COLO829 (cell line): ENCODE results near the gene ALDH5A1.
"Not testable (repeated sequence)": the region's sequence is repeated elsewhere in the genome, so short reads cannot be mapped to it uniquely, and the experiment has no call there.

ENCODE experiments used
- DNase-seq: peaks from one replicate; pipeline ENCODE4 v3.0.0; 2012; ENCODE audit warnings: low spot score

The ALDH5A1 gene

DNA sequence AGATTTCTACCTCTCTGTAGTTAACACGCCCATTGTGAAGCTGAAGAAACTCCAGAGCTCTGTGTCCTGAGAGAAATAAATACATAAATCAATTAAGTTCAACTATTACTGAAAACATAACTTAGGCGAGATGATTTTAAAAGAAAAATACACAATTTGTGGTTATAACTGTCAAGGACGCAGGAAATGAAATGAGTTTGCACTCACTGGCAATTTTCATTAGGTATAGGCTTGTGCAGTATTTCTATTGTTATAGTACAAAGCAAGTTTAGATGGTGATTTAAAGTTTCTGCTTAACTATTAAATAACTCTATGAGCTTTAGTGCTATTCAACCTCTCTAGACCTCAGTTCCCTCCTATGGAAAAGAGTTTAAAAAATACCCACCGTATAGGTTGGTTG is 8.7 kb upstream of the ALDH5A1 start:
- DNase-seq = no peak

DNA sequence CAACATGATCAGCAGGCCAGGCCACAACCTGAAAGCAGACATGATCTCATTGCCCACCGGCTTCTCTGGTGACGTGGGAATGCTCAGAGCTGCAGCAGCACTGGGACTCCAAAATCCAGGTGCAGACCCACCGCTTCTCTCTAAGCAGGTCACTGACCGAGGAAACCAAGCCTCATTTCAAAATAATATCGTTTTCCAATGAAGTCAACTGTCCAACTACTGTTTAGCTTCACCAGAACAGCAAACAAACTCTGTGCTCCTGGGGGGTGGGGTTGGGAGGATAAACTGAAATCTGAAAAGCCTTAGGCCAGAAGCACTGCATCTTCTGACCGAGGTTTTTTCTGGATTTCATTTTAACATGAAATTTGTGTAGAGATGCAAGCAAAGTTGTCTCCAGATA is 5.3 kb upstream of the ALDH5A1 start, which contains the start of gene GPLD1:
Gene GPLD1 (minus strand): TSS at position 109 of the 400 bp plus-strand sequence. CDS start 67 bp downstream, at position 42.
- no peak for DNase-seq

DNA sequence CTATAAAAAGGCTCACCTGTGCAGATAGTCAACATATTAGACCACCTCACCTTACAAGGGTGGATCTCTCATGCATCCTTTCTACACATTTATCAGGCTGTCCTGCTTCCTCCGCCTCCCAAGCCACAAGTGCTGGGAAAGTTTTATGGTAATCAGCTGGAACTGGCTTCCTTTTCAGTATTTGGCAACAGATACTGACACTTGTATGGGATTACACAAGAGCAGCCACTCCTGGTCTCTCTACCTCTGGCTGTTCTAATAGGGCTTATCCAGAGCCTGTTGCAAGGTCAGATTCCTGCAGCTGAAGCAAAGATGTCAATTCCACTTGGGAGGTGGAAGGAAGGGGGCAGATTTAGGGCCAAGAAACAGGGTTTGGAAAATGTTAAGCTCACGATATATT is 4.9 kb upstream of the ALDH5A1 start:
- no peak for DNase-seq

DNA sequence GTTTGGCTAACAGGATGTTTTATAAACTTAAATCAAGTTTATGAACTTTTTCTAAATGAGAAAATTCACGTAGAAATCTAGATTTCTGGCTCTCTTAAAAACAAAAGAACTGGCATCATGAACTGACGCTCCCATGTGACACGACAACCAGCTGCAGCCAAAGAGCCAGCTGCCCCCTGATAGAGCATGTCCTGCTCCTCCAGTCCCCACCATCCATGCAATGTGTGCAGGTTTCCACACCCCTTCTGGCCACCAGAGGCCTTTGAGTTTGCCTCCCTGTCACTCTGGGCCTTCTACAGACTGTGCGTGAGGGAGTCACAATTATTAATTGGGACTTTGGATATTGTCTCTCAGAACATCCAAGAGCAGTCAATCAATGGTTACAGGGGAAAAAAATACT is 3.8 kb upstream of the ALDH5A1 start:
- DNase-seq = no peak

DNA sequence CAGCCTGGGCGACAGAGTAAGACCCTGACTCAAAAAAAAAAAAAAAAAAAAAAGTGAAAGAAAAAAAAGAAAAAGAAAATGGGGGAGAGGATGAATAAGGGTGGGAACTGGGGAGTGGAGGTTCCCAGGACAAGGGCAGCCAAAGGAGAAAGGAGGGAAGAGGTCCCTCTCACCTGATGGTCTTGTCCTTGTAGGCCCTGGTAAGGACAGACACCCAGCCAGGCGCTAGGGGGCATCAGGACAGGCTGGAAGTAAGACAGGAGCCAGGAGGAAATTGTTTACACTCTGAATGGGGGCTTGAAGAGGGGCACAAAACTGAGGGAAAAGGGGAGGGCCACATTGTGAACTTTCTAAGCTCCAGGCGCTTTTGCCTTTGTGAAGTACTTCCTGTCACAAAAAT is 2.3 kb upstream of the ALDH5A1 start:
- DNase-seq = no peak

DNA sequence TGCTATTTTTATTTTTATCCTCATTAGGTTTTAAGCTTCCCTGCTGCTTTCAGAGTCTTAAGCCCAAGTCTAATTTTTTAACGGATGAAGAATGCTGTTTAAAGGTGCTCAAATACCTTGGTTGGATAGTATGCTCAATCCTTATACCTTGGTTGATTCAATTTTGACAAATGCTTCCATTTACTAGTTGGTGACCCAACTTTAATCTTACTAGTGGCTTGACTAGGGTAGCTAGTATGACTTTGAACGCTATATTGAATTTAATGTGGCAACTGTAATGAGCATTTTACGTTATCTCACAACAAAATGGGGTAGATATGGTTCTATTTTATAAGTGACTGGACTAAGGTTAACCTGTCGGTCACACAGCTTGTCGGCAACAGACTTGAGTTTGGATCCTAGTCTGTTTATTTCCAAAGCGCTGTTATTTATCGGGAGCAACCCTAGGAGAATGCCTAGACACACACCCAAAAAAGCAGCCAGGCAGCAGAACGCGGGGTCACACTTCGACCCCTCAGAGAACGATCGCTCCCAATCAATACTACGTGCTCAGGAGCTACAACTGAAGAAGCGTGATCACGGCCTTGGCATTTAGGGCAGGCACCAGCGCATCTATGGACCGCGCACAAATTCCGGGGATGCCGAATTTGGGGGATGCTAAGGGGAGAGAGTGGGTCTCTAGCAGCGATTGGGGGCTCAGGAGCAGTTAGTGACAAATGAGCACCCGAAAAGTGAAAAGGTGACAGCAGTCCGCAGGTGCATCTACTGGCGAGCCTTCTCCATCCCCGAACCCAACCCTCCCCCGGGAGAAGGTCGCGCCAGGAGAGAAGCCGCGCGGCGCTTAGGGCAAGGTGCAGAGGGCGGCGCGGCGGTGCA is 586 bp upstream of the ALDH5A1 start:
- DNase-seq = no peak

DNA sequence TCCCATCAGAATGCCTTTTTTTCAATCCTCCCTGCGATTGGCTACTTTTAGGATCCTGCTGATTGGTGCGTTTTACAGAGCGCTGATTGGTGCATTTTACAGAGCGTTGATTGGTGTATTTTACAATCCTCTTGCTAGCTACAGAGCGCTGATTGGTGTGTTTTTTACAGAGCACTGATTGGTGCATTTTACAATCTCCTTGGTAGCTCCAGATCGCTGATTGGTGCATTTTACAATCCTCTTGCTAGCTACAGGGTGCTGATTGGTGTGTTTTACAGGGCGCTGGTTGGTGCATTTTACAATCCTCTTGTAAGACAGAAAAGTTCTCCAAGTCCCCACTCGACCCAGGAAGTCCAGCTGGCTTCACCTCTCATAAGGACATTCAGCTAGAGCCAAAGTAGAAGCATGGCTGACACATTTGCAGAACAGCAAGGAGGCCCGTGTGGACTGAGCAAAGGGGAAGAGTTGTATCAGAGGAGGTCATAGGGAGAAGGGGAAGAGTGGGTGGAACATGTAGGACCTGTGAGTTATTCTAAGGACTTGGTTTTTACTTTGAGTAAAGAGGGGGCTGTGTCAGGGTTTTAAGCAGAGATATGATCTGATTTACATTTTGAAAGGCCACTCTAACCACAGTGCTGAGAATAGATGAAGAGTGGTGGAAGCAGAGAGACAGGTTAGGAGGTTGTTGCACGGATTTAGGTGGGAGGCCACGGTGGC is 2.6 kb downstream of the ALDH5A1 start:
- no peak for DNase-seq

DNA sequence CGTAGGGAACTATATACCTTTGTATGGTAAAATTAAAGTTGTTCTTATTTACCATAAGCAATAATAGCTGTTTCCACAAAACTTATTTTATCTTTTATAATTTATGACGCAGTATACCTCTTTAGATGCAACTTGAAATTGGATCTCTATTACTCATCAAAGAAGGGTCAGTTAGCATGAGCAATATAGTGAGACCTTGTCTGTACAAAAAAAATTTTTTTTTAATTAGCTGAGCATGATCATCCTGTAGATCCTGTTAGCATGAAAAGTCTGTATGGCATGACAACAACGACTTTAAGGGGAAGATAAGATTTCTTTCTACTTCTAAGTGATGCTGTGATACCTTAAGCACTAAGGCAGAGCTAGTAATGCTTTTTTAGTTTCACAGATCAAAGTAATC is 5.9 kb downstream of the ALDH5A1 start:
- DNase-seq = no peak

DNA sequence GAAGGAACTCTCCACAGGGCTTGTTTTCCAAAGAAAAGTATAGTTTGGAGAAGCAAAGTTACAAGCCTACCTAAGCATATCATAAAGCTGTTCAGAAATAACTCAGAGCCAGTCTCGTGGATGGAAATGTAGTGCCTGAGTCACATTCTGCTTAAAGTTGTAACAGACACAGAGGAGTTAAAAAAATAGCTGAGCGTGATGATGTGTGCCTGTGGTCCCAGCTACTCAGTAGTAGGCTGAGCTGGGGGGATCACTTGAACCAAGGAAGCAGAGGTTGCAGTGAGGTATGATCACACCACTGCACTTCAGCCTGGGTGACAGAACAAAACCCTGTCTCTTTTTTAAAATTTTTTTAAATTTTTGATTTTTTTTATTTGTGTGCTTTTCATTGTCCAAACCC is 6.6 kb downstream of the ALDH5A1 start:
- DNase-seq = no peak

DNA sequence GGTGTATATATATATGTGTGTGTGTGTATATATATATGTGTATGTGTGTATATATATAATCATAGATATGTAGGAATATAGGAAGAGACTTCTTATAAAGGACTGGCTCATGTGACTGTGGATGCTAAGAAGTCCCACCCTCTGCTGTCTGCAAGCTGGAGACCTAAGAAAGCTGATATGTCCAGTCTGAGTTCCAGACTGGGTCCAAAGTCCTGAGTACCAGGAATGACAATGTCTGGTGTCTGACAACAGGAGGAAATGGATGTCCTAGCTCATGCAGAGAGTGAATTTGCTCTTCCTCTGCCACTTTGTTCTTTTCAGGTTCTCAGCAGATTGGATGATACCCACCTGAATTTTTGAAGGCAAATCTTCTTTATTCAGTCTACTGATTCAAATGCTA is 7.1 kb downstream of the ALDH5A1 start:
- no peak for DNase-seq

DNA sequence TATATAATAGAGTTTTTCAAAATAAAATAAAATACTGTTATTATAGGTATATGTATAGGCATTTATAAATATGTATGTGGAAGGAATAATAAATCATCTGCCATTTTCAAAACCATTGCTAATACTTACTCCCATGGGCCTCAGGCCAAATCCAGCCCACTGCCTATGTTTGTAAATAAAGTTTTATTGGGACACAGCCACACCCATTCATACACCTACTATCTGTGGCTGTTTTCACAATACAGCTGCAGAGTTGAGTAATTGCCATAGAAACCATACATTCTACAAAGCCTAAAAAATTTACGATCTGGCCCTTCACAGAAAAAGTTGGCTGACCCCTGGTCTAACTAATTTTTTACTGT is 9.5 kb downstream of the ALDH5A1 start:
- no peak for DNase-seq

DNA sequence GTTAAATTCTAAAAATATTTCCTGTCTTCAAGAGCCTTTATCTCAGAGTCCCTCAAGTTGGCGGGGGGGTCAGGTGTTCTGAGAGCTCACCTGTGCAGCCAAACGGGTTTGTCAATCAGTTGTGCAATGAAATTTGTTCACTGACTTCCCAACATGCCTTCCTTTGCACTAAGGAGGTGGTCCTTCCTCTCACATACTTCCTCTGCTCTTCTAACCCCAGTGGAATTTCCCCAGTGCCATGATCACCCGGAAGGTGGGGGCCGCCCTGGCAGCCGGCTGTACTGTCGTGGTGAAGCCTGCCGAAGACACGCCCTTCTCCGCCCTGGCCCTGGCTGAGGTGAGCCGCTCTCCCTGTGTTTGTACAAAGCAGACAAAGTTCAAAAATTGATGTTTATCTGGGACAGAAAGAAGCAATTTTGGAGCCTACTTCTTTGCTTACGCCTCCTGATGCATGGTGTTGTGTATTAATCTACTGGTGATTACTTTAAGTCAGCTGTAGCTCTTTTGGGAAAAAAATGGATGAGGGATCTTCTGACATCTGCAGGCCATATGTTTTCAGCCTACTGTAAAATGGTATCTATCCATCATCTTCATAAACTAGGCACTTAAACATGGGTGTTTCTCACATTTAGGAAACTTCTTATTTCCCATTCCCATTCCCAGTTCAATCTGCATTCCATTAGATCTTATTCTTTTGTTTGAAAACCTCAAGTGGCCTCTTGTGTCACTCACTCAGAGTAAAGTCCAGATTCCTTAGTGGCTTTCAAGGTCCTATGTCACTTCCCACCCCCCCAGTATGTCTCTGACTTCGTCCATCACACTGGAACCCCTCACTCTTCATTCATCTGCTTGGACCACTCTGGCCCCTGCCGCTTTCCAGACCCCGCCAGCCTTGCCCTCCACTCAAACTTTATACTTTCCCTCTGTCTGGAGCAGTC is 10.1 kb downstream of the ALDH5A1 start:
- no peak for DNase-seq

DNA sequence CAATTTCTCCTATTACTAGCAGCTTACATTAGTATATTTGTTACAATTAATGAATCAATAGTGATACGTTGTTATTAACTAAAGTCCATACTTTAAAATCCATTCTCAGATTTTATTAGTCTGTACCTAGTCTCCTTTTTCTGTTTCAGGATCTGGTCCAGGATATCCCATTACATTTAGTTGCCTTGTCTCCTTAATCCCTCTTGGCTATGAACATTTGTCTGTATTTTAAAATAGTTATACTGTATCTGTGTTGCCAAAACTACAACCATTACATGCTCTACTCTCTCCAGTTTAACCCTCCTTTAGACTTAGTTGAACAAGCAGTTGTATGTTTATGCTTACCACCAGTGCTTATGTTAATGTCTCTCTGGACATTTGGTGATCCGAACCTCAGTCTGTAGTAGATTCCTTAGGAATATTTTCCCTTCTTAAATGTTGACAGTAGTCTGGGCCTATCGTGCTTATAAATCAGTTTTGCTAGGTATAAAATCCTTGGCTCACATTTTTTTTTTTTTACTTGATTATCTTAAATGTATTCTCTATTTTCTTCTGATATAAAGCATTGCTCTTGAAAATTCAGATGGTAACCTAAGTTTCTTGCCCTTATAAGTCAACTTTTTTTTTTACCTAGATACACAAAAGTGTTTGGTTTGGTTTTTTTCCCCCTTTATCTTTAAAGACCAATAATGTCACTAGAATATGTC is 12.2 kb downstream of the ALDH5A1 start:
- no peak for DNase-seq

DNA sequence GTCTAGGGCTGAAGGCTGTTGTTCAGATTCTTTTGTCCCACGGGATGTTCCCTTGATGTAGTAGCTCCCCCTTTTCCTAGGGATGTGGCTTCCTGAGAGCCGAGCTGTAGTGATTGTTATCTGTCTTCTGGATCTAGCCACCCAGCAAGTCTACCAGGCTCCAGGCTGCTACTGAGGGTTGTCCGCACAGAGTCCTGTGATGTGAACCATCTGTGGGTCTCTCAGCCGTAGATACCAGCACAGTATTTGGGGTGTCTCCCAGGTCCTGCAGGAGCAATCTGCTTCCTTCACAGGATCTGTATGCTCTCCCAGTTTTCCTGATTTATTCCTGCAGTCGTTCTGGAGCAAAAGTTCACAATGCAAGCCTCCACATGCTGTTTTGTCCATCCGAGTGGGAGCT is 17.2 kb downstream of the ALDH5A1 start:
- not testable (repeated sequence) for DNase-seq

DNA sequence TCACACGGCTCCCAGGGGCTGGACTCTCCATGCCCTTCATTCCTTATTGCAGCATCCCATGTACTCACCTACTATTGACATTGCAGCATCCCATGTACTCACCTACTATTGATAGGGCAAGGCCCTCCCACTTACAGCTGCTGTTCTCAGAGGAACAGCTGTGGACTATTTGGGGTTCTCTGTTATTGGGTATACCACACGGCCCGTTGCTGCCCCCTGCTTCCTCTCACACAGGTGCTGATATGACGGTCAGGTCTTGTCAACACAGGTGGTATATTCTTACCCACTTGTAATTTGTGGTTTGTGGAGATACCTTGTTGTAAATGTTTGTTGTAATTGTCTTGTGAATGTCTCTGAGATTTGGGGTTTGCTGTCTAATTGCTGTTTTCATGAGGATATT is 18.8 kb downstream of the ALDH5A1 start:
- no peak for DNase-seq

DNA sequence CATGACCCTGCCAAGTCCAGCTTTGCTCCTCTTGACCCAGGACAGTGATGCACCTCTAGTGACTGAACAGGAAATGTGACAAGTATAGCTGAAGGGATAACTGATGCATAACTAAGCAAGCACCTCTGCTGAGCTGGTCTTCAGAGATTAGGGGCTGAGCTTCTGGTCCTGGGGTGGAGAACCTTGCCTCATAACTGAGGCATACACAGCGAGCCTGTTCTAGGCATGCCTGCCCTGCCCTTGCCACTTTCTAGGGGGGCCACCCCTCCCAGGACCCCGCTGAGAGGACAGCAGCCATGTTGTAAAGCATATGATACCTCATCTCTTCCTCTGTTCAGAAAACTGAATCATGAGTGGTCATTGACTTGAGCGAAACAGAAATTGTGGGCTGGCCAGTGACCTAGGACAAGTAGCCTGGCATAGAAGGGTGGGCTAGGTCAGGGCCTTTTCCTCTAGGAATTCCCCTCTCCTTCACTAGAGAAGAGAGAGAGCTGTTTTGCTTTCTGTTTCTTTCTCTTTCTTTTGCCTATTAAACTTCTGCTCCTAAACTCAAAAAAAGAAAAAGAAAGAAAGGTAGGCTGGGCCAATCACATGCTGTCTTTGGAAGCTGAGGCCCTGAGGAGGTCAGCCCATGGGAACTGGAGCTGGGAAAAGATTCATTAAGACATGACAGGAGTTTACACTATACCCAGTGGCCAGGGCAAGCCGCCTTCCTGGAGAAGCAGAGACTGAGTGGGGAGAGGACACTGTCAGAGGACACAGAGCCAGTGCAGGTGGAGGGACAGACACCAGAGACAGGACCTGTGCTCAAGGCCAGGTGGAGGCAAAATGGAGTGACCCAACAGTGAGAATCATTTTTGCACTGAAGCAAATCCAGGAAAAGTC is 23.1 kb downstream of the ALDH5A1 start:
- no peak for DNase-seq

DNA sequence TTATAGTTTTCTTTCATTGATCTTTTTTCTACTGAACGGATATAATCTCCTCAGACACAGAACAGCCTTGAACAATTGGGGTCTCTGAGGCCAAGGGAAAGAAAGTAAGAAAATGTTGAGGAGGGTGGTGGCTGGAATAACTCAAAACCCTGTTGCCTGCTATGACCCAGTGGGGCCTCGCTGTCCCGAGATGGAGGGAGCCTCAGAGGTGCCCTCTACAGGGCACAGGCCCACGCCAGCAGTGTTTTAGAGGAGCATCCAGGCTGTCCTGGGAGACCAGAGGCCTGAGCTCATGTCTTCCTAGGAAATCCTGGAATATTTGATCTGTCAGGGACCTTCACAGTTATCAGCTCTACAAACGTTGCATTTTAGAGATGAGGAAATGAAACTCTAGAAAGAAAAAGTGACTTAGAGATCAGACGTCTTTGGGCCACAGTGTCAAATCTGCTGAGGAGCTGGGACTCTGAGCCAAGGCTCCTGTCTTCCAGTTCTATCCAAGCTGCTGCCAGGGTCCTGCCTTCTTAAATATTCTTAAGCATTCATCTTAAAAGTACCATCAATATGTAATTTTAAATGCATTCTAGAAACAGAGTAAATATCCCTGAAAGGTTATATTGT is 26.3 kb downstream of the ALDH5A1 start:
- peak; percentile 62 for DNase-seq

DNA sequence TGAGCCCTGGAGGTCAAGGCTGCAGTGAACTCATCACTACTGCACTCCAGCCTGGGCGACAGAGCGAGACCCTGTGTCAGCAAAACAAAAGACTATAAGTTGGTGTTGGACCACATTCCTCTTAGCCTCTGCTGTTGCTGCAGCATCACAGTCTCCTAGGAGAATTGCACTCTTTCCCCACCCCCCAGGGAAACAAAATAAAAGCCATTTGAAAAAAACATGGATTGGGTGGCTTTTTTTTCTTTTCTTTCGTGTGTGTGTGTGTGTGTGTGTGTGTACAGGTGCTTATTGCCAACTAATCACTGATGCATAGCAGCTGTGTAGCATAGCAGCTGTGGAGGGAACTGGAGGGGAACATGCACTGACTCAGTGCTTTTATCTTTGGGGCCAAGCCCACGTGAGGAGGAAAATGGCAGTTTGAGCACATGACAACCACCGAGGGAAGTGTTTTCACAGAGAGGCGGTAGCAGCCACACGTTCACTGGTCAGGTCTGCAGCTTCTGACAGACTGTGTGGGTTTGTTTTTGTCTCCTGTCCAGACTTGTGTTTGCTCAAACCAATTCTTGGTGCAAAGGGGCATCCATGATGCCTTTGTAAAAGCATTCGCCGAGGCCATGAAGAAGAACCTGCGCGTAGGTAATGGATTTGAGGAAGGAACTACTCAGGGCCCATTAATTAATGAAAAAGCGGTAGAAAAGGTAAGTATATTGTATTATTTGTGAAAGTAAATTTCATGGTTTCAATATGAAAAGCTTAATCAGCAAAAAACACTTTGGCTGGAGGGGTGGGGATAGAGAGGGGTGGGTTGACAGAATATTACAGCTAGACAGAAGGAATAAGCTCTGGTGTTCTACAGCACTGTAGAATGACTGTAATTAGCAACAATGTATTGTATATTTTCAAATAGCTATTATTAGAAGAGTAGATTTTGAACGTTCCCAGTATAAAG is 27.7 kb downstream of the ALDH5A1 start:
- DNase-seq = no peak

DNA sequence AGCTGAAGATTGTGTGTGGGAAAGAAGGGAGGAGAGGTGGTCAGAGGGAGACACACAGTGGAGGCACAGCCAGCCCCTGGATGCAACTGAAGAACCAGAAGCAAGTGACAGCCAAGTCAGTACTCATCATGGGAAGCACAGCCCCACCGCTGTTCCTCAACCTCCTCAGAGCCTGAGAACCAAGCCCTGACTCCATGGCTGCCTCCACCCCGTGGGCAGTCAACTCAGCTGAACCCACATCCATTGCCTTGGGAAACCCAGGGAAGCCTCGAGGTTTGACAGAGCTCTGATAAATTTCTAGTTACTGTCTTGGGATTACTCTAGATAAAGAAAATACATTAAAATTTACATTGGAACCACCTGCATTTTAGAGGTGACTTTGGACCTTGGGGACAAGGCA is 29.6 kb downstream of the ALDH5A1 start:
- DNase-seq = no peak
